Peyer's patch (tissue), 4 donors: Measurements from ENCODE around the gene UBAC2.

Experiments
- CTCF ChIP-seq, 6 experiments: fragments of 450-650 bp in 4 of 6; fragments of 200-600 bp in 2 of 6; sonication (generic) in 1 of 6; IDR thresholded peaks; one replicate each; pipeline ENCODE4 v1.5.1; 2017 to 2019; ENCODE audit warnings: antibody characterized with exemption in 6 of 6, mild to moderate bottlenecking in 3 of 6, moderate library complexity in 1 of 6
- POLR2A ChIP-seq, 2 donors: fragments of 450-650 bp; IDR thresholded peaks; one replicate each; pipeline ENCODE4 v1.5.1; 2017; ENCODE audit warnings: antibody characterized with exemption in 2 of 2, mild to moderate bottlenecking in 2 of 2, moderate library complexity in 2 of 2

- TF ChIP-seq POLR2A (IDR thresholded peaks at IDR 0.05) = no peak
- TF ChIP-seq CTCF (IDR thresholded peaks at IDR 0.05) = no peak
Observed at GRCh38 chr13:99290894-99291293, 90.2 kb downstream of the UBAC2 start.
